Urothelium cell line (cell line): ENCODE measurements around the gene ADAMTS20.

Experiments
- DNase-seq: peaks from one replicate; pipeline ENCODE4 v3.0.0; 2011; ENCODE audit warnings: low spot score, mixed read lengths
- FAIRE-seq: peaks from 2 replicates; lab custom pipeline; 2011; peaks lifted over from hg19 to GRCh38; lab: Jason Lieb, UNC

ADAMTS20 gene

GRCh38 chr12:43318021-43318420, 234.0 kb downstream of the ADAMTS20 start:
- no peak for DNase-seq
- FAIRE-seq = peak; percentile 13

GRCh38 chr12:43317156-43317555, 234.8 kb downstream of the ADAMTS20 start:
- DNase-seq (no peak), FAIRE-seq (no peak)

GRCh38 chr12:43316520-43316919, 235.5 kb downstream of the ADAMTS20 start:
- DNase-seq (no peak), FAIRE-seq (no peak)

GRCh38 chr12:43315961-43316360, 236.0 kb downstream of the ADAMTS20 start:
- FAIRE-seq (no peak), DNase-seq (no peak)

- no peak for FAIRE-seq
Observed at GRCh38 chr12:43312991-43313505, 239.0 kb downstream of the ADAMTS20 start.

GRCh38 chr12:43310596-43310995, 241.4 kb downstream of the ADAMTS20 start:
- DNase-seq (no peak), FAIRE-seq (no peak)

More at GRCh38 chr12:43312991-43313505, 239.0 kb downstream of the ADAMTS20 start:
- no peak for DNase-seq

- DNase-seq (no peak), FAIRE-seq (no peak)
Observed at GRCh38 chr12:43309959-43310358, 242.0 kb downstream of the ADAMTS20 start.

- FAIRE-seq (no peak), DNase-seq (no peak)
Observed at GRCh38 chr12:43308776-43309175, 243.2 kb downstream of the ADAMTS20 start.

GRCh38 chr12:43307126-43307525, 244.9 kb downstream of the ADAMTS20 start:
- DNase-seq (no peak), FAIRE-seq (no peak)

- no peak for FAIRE-seq
- DNase-seq = peak; percentile 54
Observed at GRCh38 chr12:43306066-43306465, 245.9 kb downstream of the ADAMTS20 start.

- DNase-seq (no peak), FAIRE-seq (no peak)
Observed at GRCh38 chr12:43305065-43305464, 246.9 kb downstream of the ADAMTS20 start.
